HepG2 (cell line): ENCODE measurements around the gene PRKACB. TPM values are rescaled to one million over a fixed set of nuclear protein-coding genes. Genes with fewer than 3 reads are reported as not detected.

Source experiments
- ATAC-seq: fragments of 200-7000 bp; cut with Tn5 transposase; 3 replicates; pipeline ENCODE4 v1.9.1; 2020; ENCODE audit warnings: mild to moderate bottlenecking, moderate library complexity
- BruUV-seq: library from RNA; stranded (reverse); fragments of 400-500 nt; replicated peaks from 2 replicates; lab custom pipeline; 2021; lab: Mats Ljungman, UMichigan
- CTCF ChIA-PET: fragments of 300-600 bp; formaldehyde crosslinking; extraction: SDS; loops from one replicate; lab custom pipeline; 2021; ENCODE audit warnings: low total read pairs, inconsistent platforms, low intra/inter-chr PET ratio; lab: Yijun Ruan, JAX
- POLR2A ChIA-PET: fragments of 350-600 bp; sonication (Branson Sonifier 250); formaldehyde crosslinking; loops from one replicate; lab custom pipeline; 2020; ENCODE audit warnings: antibody characterized with exemption, inconsistent platforms; lab: Yijun Ruan, JAX
- DNase-seq: peaks from one replicate; pipeline ENCODE4 v3.0.0-alpha.2; 2015; ENCODE audit warnings: low spot score
- FAIRE-seq: peaks from 3 replicates; lab custom pipeline; 2011; peaks lifted over from hg19 to GRCh38; lab: Jason Lieb, UNC
- H2AFZ ChIP-seq: one replicate; pipeline ENCODE4 v1.6.1; 2011; ENCODE audit warnings: low read length, inconsistent platforms
- H3K27ac ChIP-seq: fragments of 300-600 bp; 3 replicates; pipeline ENCODE4 v1.8.0; 2011; ENCODE audit warnings: mixed run types, mild to moderate bottlenecking, mixed read lengths, low read length, inconsistent platforms; ENCODE audit not compliant: insufficient read depth; ENCODE audit errors: extremely low read length
- H3K27me3 ChIP-seq, 2 experiments: fragments of 200-600 bp in 1 of 2; 2 replicates in 1 of 2; 3 replicates in 1 of 2; pipeline versions ENCODE4 v1.6.0 to v1.8.0; 2011; ENCODE audit warnings: low read length in 2 of 2, mild to moderate bottlenecking in 2 of 2, moderate library complexity in 2 of 2, inconsistent platforms in 1 of 2; ENCODE audit not compliant: insufficient read depth in 2 of 2, control insufficient read depth in 1 of 2
- H3K36me3 ChIP-seq, 2 experiments: fragments of 200-600 bp in 1 of 2; replicated peaks in 1 of 2; 2 replicates in 1 of 2; 3 replicates in 1 of 2; pipeline versions ENCODE4 v1.5.1 to v1.8.0; 2011; ENCODE audit warnings: low read length in 2 of 2, inconsistent platforms in 1 of 2; ENCODE audit not compliant: insufficient read depth in 2 of 2, control insufficient read depth in 1 of 2
- H3K4me1 ChIP-seq: 2 replicates; pipeline ENCODE4 v1.5.1; 2012; ENCODE audit warnings: low read length, inconsistent platforms; ENCODE audit not compliant: insufficient read depth
- H3K4me2 ChIP-seq: 2 replicates; pipeline ENCODE4 v1.6.0; 2011; ENCODE audit warnings: low read depth, low read length, inconsistent platforms
- H3K4me3 ChIP-seq, 3 experiments: fragments of 200-600 bp in 1 of 3; sonication (generic), shearing (Covaris generic) in 1 of 3; replicated peaks in 1 of 3; 2 replicates each; pipeline ENCODE4 v1.5.1; 2011 to 2016; ENCODE audit warnings: low read length in 3 of 3, inconsistent platforms in 2 of 3, low read depth in 2 of 3, mild to moderate bottlenecking in 2 of 3, control low read depth in 1 of 3, mixed read lengths in 1 of 3; ENCODE audit not compliant: insufficient read depth in 1 of 3
- H3K79me2 ChIP-seq: one replicate; pipeline ENCODE4 v1.6.1; 2011; ENCODE audit warnings: low read length, inconsistent platforms; ENCODE audit not compliant: insufficient read depth
- H3K9ac ChIP-seq: 2 replicates; pipeline ENCODE4 v1.6.0; 2011; ENCODE audit warnings: mild to moderate bottlenecking, low read depth, low read length, inconsistent platforms; ENCODE audit not compliant: insufficient read depth
- H3K9me3 ChIP-seq: 2 replicates; pipeline ENCODE4 v1.5.1; 2012; ENCODE audit warnings: mild to moderate bottlenecking, low read length
- H4K20me1 ChIP-seq: 2 replicates; pipeline ENCODE4 v1.6.0; 2011; ENCODE audit warnings: inconsistent platforms, mild to moderate bottlenecking, low read length, moderate library complexity; ENCODE audit not compliant: insufficient read depth
- CBFB ChIP-seq: sonication (generic); formaldehyde crosslinking; IDR thresholded peaks from 2 replicates; pipeline ENCODE4 v1.4.0; 2020; ENCODE audit warnings: missing genetic modification reagents
- CTCF ChIP-seq: sonication (generic); formaldehyde crosslinking; IDR thresholded peaks from 2 replicates; pipeline ENCODE4 v1.5.0; 2020; ENCODE audit warnings: mild to moderate bottlenecking, missing genetic modification reagents, moderate library complexity
- FOXO1 ChIP-seq: sonication (generic); formaldehyde crosslinking; IDR thresholded peaks from 2 replicates; pipeline ENCODE4 v1.4.0; 2020; ENCODE audit warnings: missing genetic modification reagents
- SMC3 ChIP-seq: IDR thresholded peaks from 2 replicates; pipeline ENCODE4 v1.6.1; 2011; ENCODE audit warnings: low read length, improper control_type of control experiment
- STAG1 ChIP-seq: sonication (generic); formaldehyde crosslinking; IDR thresholded peaks from 2 replicates; pipeline ENCODE4 v1.4.0; 2020; ENCODE audit warnings: missing genetic modification reagents
- TAF15 ChIP-seq: fragments of 200-400 bp; formaldehyde crosslinking; IDR thresholded peaks from one replicate; pipeline ENCODE4 v1.6.1; 2018; ENCODE audit warnings: mild to moderate bottlenecking, low read depth, low read length; ENCODE audit not compliant: poor library complexity, severe bottlenecking
- TBX2 ChIP-seq: sonication (generic); formaldehyde crosslinking; IDR thresholded peaks from 2 replicates; pipeline ENCODE4 v1.5.0; 2020; ENCODE audit warnings: missing genetic modification reagents, mild to moderate bottlenecking, borderline replicate concordance
- WGBS: methylation state at CpG from one replicate; pipeline ENCODE4 v1.1.6; 2017; ENCODE audit warnings: low lambda C conversion rate; 5-methylcytosine and 5-hydroxymethylcytosine counted together
- in situ Hi-C: cut with HindIII; loops from 2 replicates; pipeline ENCODE4 v1.10.0; 2017; ENCODE audit warnings: low pct_unique_long_range_greater_than_20kb; ENCODE audit not compliant: extremely low pct_ligation_motif_present
- intact Hi-C: fragments of 100-400 bp; cut with micrococcal nuclease; formaldehyde crosslinking; loops from one replicate; pipeline ENCODE4 v1.10.0; 2022; ENCODE audit not compliant: unreplicated experiment
- polyA plus RNA-seq, 8 experiments: library from polyadenylated mRNA; depleted of rRNA in 3 of 8; stranded (reverse) in 7 of 8; unstranded in 1 of 8; fragments of >200 nt; fragmentation: Illumina TruSeq in 4 of 8; extraction: Trizol in 4 of 8; gene quantifications; 2 replicates each; pipeline versions ENCODE4 v1.2.1 to v1.2.3, GENCODE V29; 2011 to 2016; ENCODE audit warnings: low read depth in 4 of 8, missing spikeins in 1 of 8, mixed read lengths in 1 of 8; ENCODE audit not compliant: insufficient read depth in 1 of 8
- total RNA-seq, 5 experiments: library from RNA; depleted of rRNA; stranded (reverse); fragments of >200 nt; fragmentation: Illumina TruSeq; extraction: Trizol; gene quantifications; 2 replicates each; pipeline ENCODE4 v1.2.3, GENCODE V29; 2016; ENCODE audit warnings: low read depth in 1 of 5
- TF ChIP-seq, protein P1 (sequence below): sonication (generic); formaldehyde crosslinking; IDR thresholded peaks from 2 replicates; pipeline ENCODE4 v1.4.0; 2020; ENCODE audit warnings: missing genetic modification reagents
- TF ChIP-seq, protein P2 (sequence below): sonication (generic); formaldehyde crosslinking; IDR thresholded peaks from 2 replicates; pipeline ENCODE4 v1.8.1; 2023; ENCODE audit warnings: mild to moderate bottlenecking, missing genetic modification reagents
- TF ChIP-seq, protein P3 (sequence below): conservative IDR thresholded peaks from 2 replicates; pipeline ENCODE4 v1.6.1; 2018; ENCODE audit warnings: missing genetic modification reagents

The PRKACB gene
- total and polyA plus RNA-seq, 2 of the 13 experiments (the other 11 are each of a cell fraction or from before 2014, with no cell fraction given): 3.5 to 5.8 TPM

GRCh38 chr1:84122780-84123382 lies 21.2 kb upstream of the PRKACB start:
- FAIRE-seq (no peak), DNase-seq (peak; percentile 38)
- POLR2A ChIA-PET: no interaction called here

More at GRCh38 chr1:84122780-84123382, 21.2 kb upstream of the PRKACB start:
- H2AFZ ChIP-seq: no peak overlapping the region
- 10% methylated on average over 2 of the region's 2 CpGs for WGBS
- H3K4me1 ChIP-seq: no peaks in the 10 kb centered on the region
- peak; percentile 81 for ATAC-seq
- in situ Hi-C loops: loop anchor here (10.0 kb wide), 1 partner anchor 198 kb away; no protein-coding TSS in a partner anchor
- no peak overlapping the region for H3K4me2 ChIP-seq
- no peaks in the 10 kb centered on the region for H3K36me3 ChIP-seq
- H4K20me1 ChIP-seq: no peaks in the 10 kb centered on the region
- H3K27me3 ChIP-seq: no peaks in the 10 kb centered on the region
- intact Hi-C loops: loop anchor here (1.0 to 5.0 kb wide), 4 partner anchors 46 to 309 kb away; no protein-coding TSS in a partner anchor
- BruUV-seq: no TSS peak
- no peak overlapping the region for H3K27ac ChIP-seq
- no peak overlapping the region for H3K4me3 ChIP-seq
- H3K79me2 ChIP-seq: no peaks in the 10 kb centered on the region
- TF ChIP-seq TAF15: no peak
- peak; percentile 68 for TF ChIP-seq STAG1 (CRISPR knock-in tag)
- TF ChIP-seq, protein P1, sequence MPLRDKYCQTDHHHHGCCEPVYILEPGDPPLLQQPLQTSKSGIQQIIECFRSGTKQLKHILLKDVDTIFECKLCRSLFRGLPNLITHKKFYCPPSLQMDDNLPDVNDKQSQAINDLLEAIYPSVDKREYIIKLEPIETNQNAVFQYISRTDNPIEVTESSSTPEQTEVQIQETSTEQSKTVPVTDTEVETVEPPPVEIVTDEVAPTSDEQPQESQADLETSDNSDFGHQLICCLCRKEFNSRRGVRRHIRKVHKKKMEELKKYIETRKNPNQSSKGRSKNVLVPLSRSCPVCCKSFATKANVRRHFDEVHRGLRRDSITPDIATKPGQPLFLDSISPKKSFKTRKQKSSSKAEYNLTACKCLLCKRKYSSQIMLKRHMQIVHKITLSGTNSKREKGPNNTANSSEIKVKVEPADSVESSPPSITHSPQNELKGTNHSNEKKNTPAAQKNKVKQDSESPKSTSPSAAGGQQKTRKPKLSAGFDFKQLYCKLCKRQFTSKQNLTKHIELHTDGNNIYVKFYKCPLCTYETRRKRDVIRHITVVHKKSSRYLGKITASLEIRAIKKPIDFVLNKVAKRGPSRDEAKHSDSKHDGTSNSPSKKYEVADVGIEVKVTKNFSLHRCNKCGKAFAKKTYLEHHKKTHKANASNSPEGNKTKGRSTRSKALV (CRISPR knock-in tag): no peak
- no peak for TF ChIP-seq CBFB (CRISPR knock-in tag)
- no peak for TF ChIP-seq TBX2 (CRISPR knock-in tag)
- TF ChIP-seq, protein P2, sequence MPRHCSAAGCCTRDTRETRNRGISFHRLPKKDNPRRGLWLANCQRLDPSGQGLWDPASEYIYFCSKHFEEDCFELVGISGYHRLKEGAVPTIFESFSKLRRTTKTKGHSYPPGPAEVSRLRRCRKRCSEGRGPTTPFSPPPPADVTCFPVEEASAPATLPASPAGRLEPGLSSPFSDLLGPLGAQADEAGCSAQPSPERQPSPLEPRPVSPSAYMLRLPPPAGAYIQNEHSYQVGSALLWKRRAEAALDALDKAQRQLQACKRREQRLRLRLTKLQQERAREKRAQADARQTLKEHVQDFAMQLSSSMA: no peak
- TF ChIP-seq, protein P3, sequence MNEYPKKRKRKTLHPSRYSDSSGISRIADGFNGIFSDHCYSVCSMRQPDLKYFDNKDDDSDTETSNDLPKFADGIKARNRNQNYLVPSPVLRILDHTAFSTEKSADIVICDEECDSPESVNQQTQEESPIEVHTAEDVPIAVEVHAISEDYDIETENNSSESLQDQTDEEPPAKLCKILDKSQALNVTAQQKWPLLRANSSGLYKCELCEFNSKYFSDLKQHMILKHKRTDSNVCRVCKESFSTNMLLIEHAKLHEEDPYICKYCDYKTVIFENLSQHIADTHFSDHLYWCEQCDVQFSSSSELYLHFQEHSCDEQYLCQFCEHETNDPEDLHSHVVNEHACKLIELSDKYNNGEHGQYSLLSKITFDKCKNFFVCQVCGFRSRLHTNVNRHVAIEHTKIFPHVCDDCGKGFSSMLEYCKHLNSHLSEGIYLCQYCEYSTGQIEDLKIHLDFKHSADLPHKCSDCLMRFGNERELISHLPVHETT (CRISPR knock-in tag): no peak
- TF ChIP-seq SMC3: peak; percentile 79
- no peak for TF ChIP-seq FOXO1 (CRISPR knock-in tag)
- peak; percentile 61 for TF ChIP-seq CTCF (CRISPR knock-in tag)
- H3K9me3 ChIP-seq: no peaks in the 10 kb centered on the region
- CTCF ChIA-PET: interaction anchor here (1.9 kb wide), 1 partner anchor 191 kb away, joined by 23 read pairs; no protein-coding TSS in a partner anchor
- no peak overlapping the region for H3K9ac ChIP-seq
